GM21619 (cell line): Measurements from ENCODE around the gene TNIP3.
"Not testable (repeated sequence)": the region's sequence is repeated elsewhere in the genome, so short reads cannot be mapped to it uniquely, and the experiment has no call there.

Experiments used
- ATAC-seq: cut with Tn5 transposase; IDR thresholded peaks from one replicate; pipeline ENCODE4 v1.9.1; 2021; ENCODE audit not compliant: unreplicated experiment

TNIP3 gene, protein sequence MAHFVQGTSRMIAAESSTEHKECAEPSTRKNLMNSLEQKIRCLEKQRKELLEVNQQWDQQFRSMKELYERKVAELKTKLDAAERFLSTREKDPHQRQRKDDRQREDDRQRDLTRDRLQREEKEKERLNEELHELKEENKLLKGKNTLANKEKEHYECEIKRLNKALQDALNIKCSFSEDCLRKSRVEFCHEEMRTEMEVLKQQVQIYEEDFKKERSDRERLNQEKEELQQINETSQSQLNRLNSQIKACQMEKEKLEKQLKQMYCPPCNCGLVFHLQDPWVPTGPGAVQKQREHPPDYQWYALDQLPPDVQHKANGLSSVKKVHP

DNA sequence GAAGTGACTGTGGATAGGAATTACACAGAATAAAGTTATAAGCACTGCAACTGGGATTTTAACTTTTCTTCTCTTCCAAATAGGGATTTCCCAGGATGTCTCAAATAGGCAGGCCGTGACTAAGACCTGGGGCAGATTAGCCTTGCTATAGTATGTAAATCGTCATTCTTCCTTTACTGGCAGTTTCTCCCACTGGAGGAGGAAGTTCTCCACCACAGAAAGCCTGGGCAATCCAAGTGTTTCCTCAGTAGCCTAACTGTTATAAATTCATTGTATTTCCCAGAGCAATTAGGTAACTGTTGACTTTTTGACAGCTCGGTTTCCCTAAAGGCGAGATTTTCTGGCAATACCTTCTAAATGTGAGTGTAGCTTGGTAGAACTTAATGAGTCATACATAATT, at the start of gene TNIP3:
TSS of gene TNIP3 (minus strand) at position 31 of the 400 bp plus-strand sequence. CDS start 196 bp downstream, outside the sequence.
- ATAC-seq, result no peak

DNA sequence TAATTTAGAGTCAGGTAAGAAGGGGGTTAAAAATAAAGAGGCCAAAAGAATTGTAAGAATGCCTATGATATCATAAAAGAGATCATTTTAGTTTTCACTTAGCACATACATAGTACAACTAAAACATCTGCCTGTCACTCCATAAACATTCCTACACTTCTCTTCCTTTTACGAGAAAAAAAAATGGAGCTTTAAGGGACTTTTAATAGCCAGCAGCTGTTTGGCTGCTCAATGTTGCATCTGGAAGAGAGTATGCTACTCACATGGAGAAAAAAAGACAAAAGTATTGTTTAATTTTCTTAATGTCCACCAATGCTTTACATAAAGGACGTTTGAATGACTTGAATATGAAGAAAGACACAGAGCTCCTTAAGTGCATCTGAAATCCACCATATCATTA, 48.7 kb upstream of the TNIP3 start:
- ATAC-seq, result no peak

DNA sequence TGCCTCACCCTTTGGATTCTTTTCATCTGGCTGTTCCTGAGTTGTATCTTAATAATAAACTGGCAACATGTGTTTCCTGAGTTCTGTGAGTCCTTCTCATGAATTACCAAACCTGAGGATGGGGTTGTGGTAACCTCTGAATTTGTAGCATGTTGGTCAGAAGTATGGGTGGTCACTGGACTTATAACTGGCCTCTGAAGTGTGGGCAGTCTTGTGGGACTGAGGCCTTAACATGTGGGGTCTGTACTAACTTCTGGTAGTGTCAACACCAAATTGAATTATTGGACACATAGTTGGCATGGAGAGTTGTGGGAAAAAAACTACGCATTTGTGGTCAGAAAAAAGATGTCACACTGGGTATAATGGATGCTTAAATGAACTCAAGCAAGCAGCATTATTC, 45.0 kb upstream of the TNIP3 start:
- ATAC-seq, result no peak

DNA sequence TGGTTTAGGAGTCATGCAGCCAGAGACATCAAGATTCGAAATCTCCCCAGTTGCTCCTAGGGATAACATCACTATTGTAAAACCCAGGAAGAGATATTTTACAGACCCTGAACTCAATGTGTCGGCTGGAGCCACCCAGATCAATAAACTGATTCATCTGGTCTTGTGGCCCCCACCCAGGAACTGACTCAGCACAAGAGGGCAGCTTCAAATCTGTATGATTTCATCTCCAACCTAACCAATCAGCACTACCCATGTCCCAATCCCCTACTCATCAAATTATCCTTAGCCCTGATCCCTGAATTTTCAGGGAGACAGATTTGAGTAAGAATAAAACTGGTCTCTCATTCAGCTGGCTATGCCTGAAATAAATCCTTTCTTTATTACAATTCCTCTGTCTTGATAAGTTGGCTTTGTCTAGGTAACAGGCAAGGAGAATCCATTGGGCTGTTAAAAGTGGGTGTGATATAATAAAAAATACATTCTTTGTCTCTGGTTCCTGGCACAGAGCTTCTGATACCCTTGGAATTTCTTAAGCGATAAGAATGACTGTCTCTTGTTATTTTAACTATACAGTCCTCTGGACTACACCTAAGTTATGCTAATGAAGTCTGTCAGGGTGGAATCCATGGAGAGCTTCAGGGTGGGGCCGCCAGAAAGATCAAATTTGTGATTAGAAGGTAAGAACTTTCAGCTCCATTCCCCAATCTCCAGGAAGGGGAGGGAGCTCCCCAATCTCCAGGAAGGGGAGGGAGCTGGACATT, 44.3 kb upstream of the TNIP3 start:
- ATAC-seq, result no peak

DNA sequence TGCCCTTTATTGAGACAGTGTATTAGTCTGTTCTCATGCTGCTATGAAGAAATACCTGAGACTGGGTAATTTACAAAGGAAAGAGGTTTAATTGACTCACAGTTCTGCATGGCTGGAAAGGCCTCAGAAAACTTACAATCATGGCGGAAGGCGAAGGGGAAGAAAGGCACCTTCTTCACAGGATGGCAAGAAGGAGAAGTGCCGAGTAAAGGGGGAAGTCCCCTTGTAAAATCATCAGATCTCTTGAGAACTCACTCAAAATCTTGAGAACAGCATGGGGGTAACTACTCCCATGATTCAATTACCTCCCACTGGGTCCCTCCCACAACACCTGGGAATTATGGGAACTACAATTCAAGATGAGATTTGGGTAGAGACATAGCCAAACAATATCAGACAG, 41.7 kb upstream of the TNIP3 start:
- not testable (repeated sequence) for ATAC-seq

DNA sequence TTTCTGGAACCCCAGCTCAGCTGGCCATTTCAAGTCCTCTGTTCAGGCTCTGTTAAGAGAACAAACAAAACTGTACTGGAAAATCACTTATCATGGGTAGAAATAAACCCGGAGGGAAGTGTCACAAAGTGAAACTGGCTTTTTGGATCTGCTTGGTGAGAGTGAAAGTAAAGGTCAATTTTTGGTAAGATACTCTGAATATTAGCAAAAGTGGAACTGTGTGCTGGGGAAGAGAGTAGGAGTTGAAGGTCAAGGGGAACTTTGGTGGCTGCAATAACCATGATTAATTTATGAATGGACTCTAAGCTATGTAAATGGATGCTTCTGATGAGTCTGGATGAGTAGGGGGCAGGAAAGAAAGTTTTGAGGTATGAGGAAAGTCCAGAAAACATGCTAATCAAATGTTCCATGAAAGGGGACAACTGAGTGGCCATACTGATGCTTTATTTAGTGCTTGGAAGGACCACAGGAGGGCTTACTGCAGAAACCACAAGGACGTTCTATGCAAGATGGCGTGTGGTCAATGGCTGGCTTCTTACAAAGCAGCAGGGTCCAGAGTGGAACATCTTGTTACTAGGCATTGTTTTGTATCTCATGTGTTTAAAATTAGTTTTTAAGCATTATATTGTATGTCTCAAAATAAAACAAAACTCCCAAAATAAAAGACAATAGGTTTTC, 36.8 kb upstream of the TNIP3 start:
- peak; percentile 78 for ATAC-seq

DNA sequence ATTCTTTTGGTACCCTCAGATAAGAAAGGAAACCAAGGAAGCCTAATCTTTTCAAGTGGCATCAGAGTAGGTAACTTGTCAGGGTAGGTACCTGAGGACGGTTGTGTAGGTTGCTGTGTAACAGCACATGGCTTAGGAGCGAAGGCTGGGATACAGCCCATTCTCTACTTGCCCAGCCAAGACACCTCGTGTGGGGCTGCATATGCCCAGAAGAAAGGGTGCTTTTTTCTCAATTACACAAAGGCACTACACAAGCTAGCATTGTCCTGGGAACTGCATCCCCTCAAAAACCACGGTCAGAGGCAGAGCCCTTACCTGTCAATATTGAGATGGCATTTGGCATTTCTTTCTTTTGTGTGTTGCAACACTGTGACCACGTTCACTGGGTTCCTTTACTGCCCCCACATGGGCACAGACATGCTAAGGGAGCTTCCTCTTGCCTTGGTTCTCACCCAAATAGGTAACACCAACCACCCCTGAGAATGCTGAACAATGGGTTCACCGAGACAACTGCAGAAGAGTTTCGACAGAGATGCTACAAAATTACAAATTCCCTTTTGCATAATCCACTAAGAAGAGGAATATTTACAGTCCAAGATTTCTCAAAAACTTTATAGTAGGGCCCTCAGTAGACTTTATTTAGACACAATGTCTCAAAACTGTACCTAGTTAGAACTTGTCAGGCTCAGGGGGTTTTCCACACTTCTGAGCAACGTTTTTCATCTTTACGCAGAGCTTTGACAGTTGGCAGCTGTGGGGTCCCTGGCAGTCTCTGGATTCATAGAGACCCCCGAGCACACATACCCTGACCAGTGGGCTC, 35.8 kb upstream of the TNIP3 start:
- ATAC-seq, result peak; percentile 77

DNA sequence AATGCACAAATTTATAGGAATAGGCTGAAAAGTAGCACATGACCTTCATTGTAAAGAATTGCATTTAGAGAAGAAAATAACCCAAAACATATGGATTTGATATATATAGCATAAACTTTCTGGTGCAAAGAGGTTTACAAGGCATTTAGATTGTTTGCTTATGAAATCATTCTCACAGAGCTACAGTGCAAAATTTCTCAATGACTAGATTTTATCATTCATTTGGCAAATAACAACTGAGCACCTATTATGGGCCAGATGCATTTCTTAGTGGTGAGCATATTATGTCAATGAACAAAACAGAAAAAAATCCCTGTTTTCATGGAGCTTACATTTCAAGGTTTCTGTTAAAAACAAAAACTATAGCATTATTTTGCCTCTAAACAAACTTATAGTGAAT, 34.1 kb upstream of the TNIP3 start:
- no peak for ATAC-seq

DNA sequence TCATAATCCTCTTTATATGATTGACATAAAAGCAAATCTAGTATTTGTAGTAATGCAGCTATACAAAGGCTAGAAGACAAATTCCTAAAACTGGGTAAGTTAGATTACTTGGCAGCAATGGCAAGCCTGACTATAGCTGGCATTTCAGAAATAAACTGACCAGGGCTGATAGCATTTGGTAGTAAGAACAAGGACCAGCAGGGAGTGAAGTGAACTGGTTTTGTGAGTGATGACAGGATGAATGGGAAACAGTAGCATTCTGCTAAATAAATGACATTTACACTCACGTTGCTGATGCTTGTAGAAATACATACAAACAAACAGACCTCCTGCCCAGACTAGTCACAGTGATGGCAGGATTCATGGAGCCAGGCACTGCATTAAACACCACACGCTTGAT, 31.5 kb upstream of the TNIP3 start:
- ATAC-seq, result no peak

DNA sequence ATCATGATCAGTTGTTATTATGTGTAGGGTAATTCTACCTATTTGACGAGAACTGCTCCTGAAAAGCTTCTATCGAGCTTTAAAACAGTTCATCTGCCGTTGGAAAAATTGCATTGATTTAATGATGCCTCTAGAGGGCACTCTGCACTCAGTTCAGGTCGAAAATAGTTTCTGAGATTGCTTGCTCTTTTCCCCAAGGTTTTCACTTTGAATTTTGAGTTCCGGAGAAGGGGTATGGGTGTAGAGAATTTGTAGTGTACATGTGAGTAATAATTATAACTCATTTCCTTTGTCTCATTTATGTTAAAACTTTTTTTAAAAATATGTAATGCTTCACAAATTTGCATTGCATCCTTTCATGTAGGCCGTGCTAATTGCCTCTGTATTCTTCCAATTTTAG, 28.4 kb upstream of the TNIP3 start:
- ATAC-seq, result no peak

DNA sequence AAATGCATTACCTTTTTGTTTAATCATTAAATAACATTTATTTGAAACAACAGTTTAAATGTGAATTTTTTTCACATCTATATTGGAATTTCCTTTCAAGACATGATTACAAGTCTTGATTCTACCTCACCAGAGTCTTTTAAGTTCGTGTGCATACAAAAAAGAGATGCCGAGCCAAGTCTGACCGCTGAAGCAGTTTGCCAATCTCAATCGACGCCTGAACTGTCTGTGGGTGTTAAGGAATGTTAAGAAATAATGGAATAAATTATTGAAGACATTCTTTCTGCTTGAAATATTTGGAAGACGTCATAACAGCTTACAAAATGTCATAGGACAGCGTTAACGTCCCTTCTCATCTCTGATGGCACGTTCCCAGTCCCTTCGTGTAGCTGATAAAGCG, 27.9 kb upstream of the TNIP3 start:
- no peak for ATAC-seq

DNA sequence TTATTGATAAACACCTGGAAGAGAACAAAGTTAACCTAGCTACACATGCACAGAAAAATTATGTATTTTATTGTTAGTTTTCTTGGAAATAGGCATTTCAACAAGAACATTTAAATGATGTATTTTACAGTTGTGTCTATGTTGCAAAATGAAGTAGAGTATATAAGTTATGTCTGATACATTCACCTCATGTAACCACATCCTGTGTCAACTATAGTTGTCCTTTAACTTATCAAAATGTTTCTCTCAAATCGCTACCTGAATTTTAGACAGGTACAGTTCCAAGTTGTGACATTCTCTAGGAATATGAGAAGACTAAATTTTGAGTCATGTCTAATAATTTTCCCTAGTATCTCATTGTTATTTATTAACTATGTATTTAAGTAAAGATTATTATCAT, 27.2 kb upstream of the TNIP3 start:
- ATAC-seq, result no peak

DNA sequence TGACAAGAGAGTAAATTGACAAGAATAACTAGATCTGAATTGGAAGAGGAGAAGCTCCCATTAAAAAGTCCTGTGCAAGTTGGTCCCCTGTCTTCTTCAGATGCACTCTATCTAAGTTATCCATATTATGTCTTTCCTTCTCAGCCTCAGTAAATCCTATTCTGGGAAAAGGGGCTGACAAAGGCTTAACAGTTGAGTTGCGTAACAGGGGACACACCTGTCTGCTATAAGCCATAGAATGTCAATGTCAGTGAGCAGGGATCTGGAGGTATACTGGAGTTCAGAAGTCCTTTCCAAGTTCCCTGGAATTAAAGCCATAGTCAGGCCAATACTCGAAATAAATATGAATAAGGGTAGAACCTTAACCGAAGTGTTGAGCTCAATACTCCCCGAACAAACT, 26.3 kb upstream of the TNIP3 start:
- ATAC-seq, result no peak

DNA sequence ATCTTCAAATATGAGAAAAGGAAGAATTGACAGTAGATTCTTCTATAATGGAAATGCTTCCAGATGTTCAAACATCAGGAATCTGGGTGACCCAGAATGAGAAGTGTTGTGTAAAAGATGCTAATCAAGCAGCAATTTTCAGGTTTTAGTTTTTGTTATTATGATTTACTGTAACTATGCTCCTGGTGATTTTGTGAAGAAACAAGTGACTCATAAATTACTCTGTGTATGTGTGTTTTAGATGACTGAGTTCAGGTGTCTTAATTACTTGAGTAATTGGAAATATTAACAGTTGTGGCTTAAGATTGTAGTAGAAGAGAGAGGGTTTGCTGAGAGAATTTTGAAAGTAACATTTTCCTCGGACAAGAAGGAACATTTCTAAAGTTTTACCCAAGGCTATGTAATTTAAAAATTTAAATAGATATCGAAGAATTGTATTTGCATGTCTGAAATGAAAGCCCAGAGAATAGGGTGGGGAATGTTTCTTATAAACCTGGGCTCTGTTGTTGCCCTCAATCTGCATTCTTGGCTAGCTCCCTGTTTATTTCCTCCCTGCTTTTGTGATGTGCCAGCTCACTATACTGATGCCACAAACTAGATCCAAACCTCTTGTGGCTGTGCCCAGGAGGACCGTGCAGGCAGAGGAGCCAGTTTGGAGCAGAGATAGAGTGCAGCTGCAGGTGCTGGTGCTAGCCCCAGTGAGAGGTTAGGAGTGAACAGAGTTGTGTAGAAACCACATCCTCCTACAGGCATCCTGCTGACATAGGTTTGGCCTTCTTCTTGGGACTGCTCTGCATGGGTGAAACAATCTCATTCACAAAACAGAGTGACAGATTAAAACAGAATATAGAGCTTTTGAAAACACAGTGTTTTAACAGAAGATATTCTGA, 25.4 kb upstream of the TNIP3 start:
- ATAC-seq, result peak; percentile 91

DNA sequence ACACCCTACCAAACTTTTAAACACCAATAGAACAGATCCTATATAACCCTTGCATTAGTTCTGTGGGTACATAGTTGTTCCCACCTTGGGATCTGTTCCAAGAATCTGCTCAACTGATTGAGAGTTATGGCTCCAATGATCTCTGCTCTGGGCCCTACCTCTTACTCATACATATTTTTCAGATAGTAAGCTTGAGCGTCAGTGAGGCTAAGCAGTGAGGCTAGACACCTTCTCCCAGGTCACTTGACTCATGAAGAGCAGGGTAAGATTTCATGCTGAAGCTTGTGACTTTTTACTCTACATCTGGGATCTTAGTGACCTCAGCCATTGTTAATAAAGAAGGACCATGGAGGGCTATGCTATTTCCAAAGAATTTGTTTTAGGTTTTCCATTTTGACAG, 23.1 kb upstream of the TNIP3 start:
- ATAC-seq, result no peak

DNA sequence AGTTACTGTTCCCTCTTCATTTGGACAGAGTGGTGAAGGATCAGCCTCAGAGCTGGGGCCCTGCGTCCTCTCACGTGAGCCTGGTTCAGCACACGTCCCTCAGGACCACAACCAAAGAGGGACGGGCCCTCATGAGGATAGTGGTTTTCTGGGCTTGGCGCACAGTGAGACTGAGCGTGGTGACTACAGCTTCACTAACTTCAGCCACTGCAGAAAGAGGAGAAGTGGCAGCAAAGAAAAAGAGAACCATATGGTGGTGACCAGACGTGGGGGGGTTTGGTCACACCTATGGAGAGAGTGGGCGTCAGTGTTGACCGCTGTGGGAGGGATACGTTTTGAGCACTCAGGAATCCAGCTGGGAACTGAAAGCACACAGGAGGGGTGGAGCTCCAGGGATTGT, 21.8 kb upstream of the TNIP3 start:
- peak; percentile 56 for ATAC-seq

DNA sequence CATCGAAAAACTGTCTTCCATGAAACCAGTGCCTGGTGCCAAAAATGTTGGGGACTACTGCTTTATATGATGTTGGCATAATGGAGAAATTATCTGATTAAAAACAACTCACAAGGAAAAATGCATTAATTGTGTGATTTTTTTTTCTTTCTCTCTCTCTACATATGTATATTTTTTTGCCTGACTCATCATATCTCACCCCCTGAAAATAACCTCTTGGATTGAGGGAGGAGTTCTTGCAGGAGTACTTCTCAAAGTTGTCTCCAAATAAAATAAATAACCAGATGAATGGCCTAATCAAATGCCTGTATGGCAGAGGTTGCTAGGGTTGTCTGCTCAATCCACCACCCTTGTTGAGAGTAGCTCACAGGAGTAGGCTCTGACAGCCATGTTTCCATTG, 19.9 kb upstream of the TNIP3 start:
- ATAC-seq, result no peak

DNA sequence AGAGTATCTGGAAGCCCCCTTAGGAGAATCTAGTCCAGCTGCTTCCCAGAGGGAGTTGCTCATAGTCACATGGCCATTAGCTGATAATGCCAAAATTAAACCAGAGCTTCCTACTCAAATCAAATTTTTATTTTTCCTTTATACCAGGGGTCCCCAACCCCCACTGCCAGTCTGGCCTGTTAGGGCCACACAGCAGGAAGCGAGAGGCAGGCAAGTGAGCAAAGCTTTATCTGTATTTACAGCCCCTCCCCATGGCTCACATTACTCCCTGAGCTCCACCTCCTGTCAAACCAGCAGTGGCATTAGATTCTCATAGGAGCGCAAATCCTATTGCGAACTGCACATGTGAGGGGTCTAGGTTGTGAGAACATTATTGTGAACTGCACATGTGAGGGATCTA, 19.2 kb upstream of the TNIP3 start:
- no peak for ATAC-seq

DNA sequence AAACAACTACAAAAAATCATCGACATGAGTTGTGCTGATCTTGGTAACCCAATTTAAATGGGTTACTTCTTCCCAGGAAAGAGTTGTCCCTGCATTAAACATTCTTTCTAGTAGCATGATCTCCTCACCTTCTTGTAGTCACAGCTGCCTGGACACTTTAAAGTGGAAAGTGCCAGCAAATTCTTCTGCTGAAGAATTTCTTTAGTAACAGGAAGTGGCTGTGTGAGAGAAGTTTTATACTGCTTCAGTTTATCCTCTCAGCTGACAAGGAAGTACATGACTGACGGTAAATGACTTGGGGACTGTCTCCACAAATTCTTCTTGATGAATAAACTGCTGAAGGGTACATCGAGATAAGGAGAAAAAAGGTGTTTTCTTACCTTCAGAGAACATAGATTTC, 18.2 kb upstream of the TNIP3 start:
- ATAC-seq, result no peak

DNA sequence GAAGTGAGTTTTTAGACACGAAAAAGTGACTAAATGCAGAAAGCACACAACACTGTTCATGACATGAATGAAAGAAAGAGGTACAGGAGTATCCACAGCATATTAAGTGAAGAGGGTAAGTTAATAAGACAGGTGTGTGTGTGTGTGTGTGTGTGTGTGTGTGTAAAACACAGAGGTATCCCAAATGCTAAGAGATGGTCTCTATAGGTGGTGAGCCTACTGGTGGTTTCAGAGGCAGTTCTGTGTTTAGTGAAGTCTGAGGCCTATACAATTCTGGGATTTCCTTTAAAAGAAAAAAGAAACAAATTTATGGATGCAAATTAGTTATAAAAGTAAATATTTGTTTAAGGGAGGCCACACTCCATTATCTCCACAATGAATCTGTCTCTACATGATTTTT, 17.4 kb upstream of the TNIP3 start:
- no peak for ATAC-seq
